ENCODE results near the gene CAPS. TPM values are rescaled to one million over a fixed set of nuclear protein-coding genes. Genes with fewer than 3 reads are reported as not detected.

Gene CAPS
- total RNA-seq, 1 experiment from 2014 or later: 2.3 TPM

- no peak overlapping the region for H3K9ac ChIP-seq (ENCODE audit: extremely low read depth, insufficient read length, low read length)
- no peaks in the 10 kb centered on the region for H3K79me1 ChIP-seq (ENCODE audit: insufficient read depth, low read depth, low read length, poor library complexity, severe bottlenecking)
- H2BK20ac ChIP-seq (ENCODE audit: low read depth, low read length, poor library complexity, severe bottlenecking): no peak overlapping the region
- H2BK12ac ChIP-seq (ENCODE audit: insufficient read length, low read depth, low read length): no peak overlapping the region
- H3K27me3 ChIP-seq (ENCODE audit: insufficient read depth, low read length): no peaks in the 10 kb centered on the region; the same call in 1 of the 2 replicates
- H4K5ac ChIP-seq (ENCODE audit: insufficient read length, low read depth, low read length): no peak overlapping the region
- DNase-seq: no peak
- no peaks in the 10 kb centered on the region for H3K4me1 ChIP-seq (ENCODE audit: insufficient read depth, low read length)
- Mint-ChIP-seq H3K4me1 (no peaks in the 10 kb centered on the region), H3K4me3 (no peak overlapping the region), H3K27ac (no peak overlapping the region), H3K9me3 (no peaks in the 10 kb centered on the region), H3K27me3 (ENCODE audit: low read depth) (no peaks in the 10 kb centered on the region; the same call in 1 of the 2 replicates), H3K36me3 (ENCODE audit: insufficient read depth in 1 of 3, low read depth in 3 of 3) (peaks cover 0 to 9% (median 0%) of the 10 kb centered on the region in 3 experiments; a peak in 2 of 7 replicates)
- H3K14ac ChIP-seq (ENCODE audit: insufficient read depth, low read length): no peak overlapping the region
- H4K8ac ChIP-seq (replicated peaks; ENCODE audit: insufficient read length, low read depth, low read length): no peak overlapping the region
- no peak overlapping the region for H2BK15ac ChIP-seq (ENCODE audit: low read depth, low read length)
- WGBS (ENCODE audit: extremely low coverage, insufficient read length, low lambda C conversion rate): no CpG with 5 or more reads among the region's 1 CpG
- no peak overlapping the region for H2AFZ ChIP-seq (ENCODE audit: low read length)
- H3K23me2 ChIP-seq (ENCODE audit: insufficient read length, low read depth, low read length, poor library complexity, severe bottlenecking): no peaks in the 10 kb centered on the region
- TF ChIP-seq, protein P1, sequence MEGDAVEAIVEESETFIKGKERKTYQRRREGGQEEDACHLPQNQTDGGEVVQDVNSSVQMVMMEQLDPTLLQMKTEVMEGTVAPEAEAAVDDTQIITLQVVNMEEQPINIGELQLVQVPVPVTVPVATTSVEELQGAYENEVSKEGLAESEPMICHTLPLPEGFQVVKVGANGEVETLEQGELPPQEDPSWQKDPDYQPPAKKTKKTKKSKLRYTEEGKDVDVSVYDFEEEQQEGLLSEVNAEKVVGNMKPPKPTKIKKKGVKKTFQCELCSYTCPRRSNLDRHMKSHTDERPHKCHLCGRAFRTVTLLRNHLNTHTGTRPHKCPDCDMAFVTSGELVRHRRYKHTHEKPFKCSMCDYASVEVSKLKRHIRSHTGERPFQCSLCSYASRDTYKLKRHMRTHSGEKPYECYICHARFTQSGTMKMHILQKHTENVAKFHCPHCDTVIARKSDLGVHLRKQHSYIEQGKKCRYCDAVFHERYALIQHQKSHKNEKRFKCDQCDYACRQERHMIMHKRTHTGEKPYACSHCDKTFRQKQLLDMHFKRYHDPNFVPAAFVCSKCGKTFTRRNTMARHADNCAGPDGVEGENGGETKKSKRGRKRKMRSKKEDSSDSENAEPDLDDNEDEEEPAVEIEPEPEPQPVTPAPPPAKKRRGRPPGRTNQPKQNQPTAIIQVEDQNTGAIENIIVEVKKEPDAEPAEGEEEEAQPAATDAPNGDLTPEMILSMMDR (conservative IDR thresholded peaks at IDR 0.05): no peak
- no peak overlapping the region for H3K4ac ChIP-seq (ENCODE audit: low read depth, low read length)
- H3T11ph ChIP-seq (ENCODE audit: low read length): no peak overlapping the region
- no peak overlapping the region for H2BK120ac ChIP-seq (ENCODE audit: low read depth, low read length, poor library complexity, severe bottlenecking)
- H2AK5ac ChIP-seq (ENCODE audit: insufficient read length, low read length): no peak overlapping the region
- H3K18ac ChIP-seq (ENCODE audit: insufficient read length, low read depth, low read length): no peak overlapping the region
- H3K56ac ChIP-seq (ENCODE audit: insufficient read length, low read depth, low read length): no peak overlapping the region
- no peaks in the 10 kb centered on the region for H3K9me3 ChIP-seq (ENCODE audit: control insufficient read depth, low read depth, low read length)
- H3K79me2 ChIP-seq (ENCODE audit: insufficient read depth, low read length): no peaks in the 10 kb centered on the region
- no peak overlapping the region for H4K91ac ChIP-seq (ENCODE audit: insufficient read length, low read depth, low read length)
- no peak overlapping the region for H3K27ac ChIP-seq (ENCODE audit: insufficient read length, low read depth, low read length)
- H3K23ac ChIP-seq (ENCODE audit: insufficient read length, low read depth, low read length): no peak overlapping the region
- no peaks in the 10 kb centered on the region for H4K20me1 ChIP-seq (ENCODE audit: control insufficient read depth, insufficient read depth, insufficient read length)
- no peak overlapping the region for H3K4me2 ChIP-seq (ENCODE audit: insufficient read depth, insufficient read length, low read length)
- H2BK5ac ChIP-seq (ENCODE audit: insufficient read length, low read length): no peak overlapping the region
Measured at GRCh38 chr19:5910638-5910907, 3.5 kb upstream of the CAPS start.
